HUES48 (cell line): ENCODE measurements around the gene KHDC4.

Experiments
- H3K27ac ChIP-seq: one replicate; pipeline ENCODE4 v1.7.0; 2013; ENCODE audit warnings: low read depth, low read length, inconsistent platforms
- H3K27me3 ChIP-seq: 2 replicates; pipeline ENCODE4 v1.6.1; 2013; ENCODE audit warnings: mild to moderate bottlenecking, low read length; ENCODE audit not compliant: control insufficient read depth, insufficient read depth
- H3K36me3 ChIP-seq: 2 replicates; pipeline ENCODE4 v1.6.1; 2013; ENCODE audit warnings: low read length; ENCODE audit not compliant: control insufficient read depth, insufficient read depth
- H3K4me1 ChIP-seq: 2 replicates; pipeline ENCODE4 v1.6.1; 2013; ENCODE audit warnings: mild to moderate bottlenecking, low read length; ENCODE audit not compliant: control insufficient read depth, insufficient read depth
- H3K4me3 ChIP-seq: 2 replicates; pipeline ENCODE4 v1.5.1; 2013; ENCODE audit warnings: mild to moderate bottlenecking, low read depth, low read length
- H3K9ac ChIP-seq: 2 replicates; pipeline ENCODE4 v1.6.1; 2013; ENCODE audit warnings: mild to moderate bottlenecking, low read depth, low read length, moderate library complexity
- H3K9me3 ChIP-seq: 2 replicates; pipeline ENCODE4 v1.6.1; 2013; ENCODE audit warnings: low read length; ENCODE audit not compliant: control insufficient read depth, insufficient read depth

The KHDC4 gene

GRCh38 chr1:155882235-155882634 lies 52.0 kb downstream of the KHDC4 start:
- Histone ChIP-seq H3K4me3 (no peak overlapping the region), H3K9me3 (no peaks in the 10 kb centered on the region), H3K4me1 (no peaks in the 10 kb centered on the region), H3K9ac (no peak overlapping the region), H3K27me3 (no peaks in the 10 kb centered on the region), H3K27ac (no peak overlapping the region), H3K36me3 (no peaks in the 10 kb centered on the region)

- no peaks in the 10 kb centered on the region for H3K27me3 ChIP-seq
- no peak overlapping the region for H3K27ac ChIP-seq
- H3K4me1 ChIP-seq, result no peaks in the 10 kb centered on the region
- no peaks in the 10 kb centered on the region for H3K36me3 ChIP-seq
- no peaks in the 10 kb centered on the region for H3K9me3 ChIP-seq
- no peak overlapping the region for H3K9ac ChIP-seq
- no peak overlapping the region for H3K4me3 ChIP-seq
Observed at GRCh38 chr1:155880950-155881349, 53.3 kb downstream of the KHDC4 start.

GRCh38 chr1:155880251-155880650 lies 54.0 kb downstream of the KHDC4 start:
- H3K4me1 ChIP-seq, result no peaks in the 10 kb centered on the region
- no peak overlapping the region for H3K9ac ChIP-seq
- H3K27ac ChIP-seq, result no peak overlapping the region
- H3K36me3 ChIP-seq, result no peaks in the 10 kb centered on the region
- H3K27me3 ChIP-seq, result no peaks in the 10 kb centered on the region
- no peaks in the 10 kb centered on the region for H3K9me3 ChIP-seq
- no peak overlapping the region for H3K4me3 ChIP-seq

GRCh38 chr1:155877945-155878344 lies 56.3 kb downstream of the KHDC4 start:
- Histone ChIP-seq H3K27me3 (no peaks in the 10 kb centered on the region), H3K27ac (no peak overlapping the region), H3K4me1 (no peaks in the 10 kb centered on the region), H3K4me3 (no peak overlapping the region), H3K9ac (no peak overlapping the region), H3K36me3 (no peaks in the 10 kb centered on the region), H3K9me3 (no peaks in the 10 kb centered on the region)

GRCh38 chr1:155873860-155874259 lies 60.4 kb downstream of the KHDC4 start:
- no peaks in the 10 kb centered on the region for H3K9me3 ChIP-seq
- H3K4me1 ChIP-seq, result no peaks in the 10 kb centered on the region
- no peaks in the 10 kb centered on the region for H3K27me3 ChIP-seq
- no peak overlapping the region for H3K9ac ChIP-seq
- H3K27ac ChIP-seq, result no peak overlapping the region
- no peak overlapping the region for H3K4me3 ChIP-seq
- no peaks in the 10 kb centered on the region for H3K36me3 ChIP-seq

- Histone ChIP-seq H3K36me3 (no peaks in the 10 kb centered on the region), H3K27ac (no peak overlapping the region), H3K9me3 (no peaks in the 10 kb centered on the region), H3K4me1 (no peaks in the 10 kb centered on the region), H3K27me3 (no peaks in the 10 kb centered on the region), H3K4me3 (no peak overlapping the region), H3K9ac (no peak overlapping the region)
Observed at GRCh38 chr1:155872527-155872926, 61.7 kb downstream of the KHDC4 start.

GRCh38 chr1:155871390-155871789 lies 62.8 kb downstream of the KHDC4 start:
- Histone ChIP-seq H3K27ac (no peak overlapping the region), H3K9ac (no peak overlapping the region), H3K27me3 (no peaks in the 10 kb centered on the region), H3K4me1 (no peaks in the 10 kb centered on the region), H3K4me3 (no peak overlapping the region), H3K36me3 (no peaks in the 10 kb centered on the region), H3K9me3 (no peaks in the 10 kb centered on the region)

GRCh38 chr1:155867766-155868165 lies 66.4 kb downstream of the KHDC4 start:
- H3K9me3 ChIP-seq, result no peaks in the 10 kb centered on the region
- H3K27ac ChIP-seq, result no peak overlapping the region
- H3K9ac ChIP-seq, result no peak overlapping the region
- no peaks in the 10 kb centered on the region for H3K36me3 ChIP-seq
- no peak overlapping the region for H3K4me3 ChIP-seq
- no peaks in the 10 kb centered on the region for H3K27me3 ChIP-seq
- H3K4me1 ChIP-seq, result no peaks in the 10 kb centered on the region

- Histone ChIP-seq H3K36me3 (no peaks in the 10 kb centered on the region), H3K4me1 (0 out of 2 replicates have a peak, but pooled peaks cover 5% of the 10 kb centered on the region), H3K4me3 (no peak overlapping the region), H3K27ac (no peak overlapping the region), H3K9me3 (no peaks in the 10 kb centered on the region), H3K27me3 (no peaks in the 10 kb centered on the region), H3K9ac (no peak overlapping the region)
Observed at GRCh38 chr1:155864393-155864792, 69.8 kb downstream of the KHDC4 start.
